GM19043 (cell line): ENCODE data around the gene SPTB.

Experiments used
- ATAC-seq: cut with Tn5 transposase; IDR thresholded peaks from one replicate; pipeline ENCODE4 v1.9.1; 2021; ENCODE audit warnings: low read depth; ENCODE audit not compliant: unreplicated experiment

The SPTB gene

GRCh38 chr14:64757601-64758000 is 122.1 kb downstream of the SPTB start:
- ATAC-seq: no peak

- no peak for ATAC-seq
These were observed 123.0 kb downstream of the SPTB start for GRCh38 chr14:64756712-64757111.

GRCh38 chr14:64755781-64756221 is 123.9 kb downstream of the SPTB start:
- ATAC-seq: no peak

DNA sequence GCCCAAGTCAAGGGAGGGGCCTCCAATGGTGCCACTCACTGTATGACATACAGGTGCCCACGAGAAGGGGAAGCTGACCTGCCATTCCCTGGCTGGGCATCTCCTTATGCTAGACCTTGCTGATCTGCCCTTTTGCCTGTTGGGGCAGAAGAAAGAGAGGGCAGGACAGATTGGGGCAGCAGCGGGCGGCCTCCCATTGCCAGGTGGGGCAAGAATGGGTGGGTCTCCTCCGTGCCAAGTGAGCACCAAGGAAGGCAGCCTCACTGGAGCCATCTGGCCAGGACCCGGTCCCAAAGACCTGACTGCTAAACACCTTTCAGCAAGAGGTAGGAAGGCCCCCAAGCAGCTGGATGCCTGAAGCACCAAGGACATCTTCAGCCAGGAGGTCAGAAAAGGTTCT is 125.0 kb downstream of the SPTB start:
- ATAC-seq: no peak

DNA sequence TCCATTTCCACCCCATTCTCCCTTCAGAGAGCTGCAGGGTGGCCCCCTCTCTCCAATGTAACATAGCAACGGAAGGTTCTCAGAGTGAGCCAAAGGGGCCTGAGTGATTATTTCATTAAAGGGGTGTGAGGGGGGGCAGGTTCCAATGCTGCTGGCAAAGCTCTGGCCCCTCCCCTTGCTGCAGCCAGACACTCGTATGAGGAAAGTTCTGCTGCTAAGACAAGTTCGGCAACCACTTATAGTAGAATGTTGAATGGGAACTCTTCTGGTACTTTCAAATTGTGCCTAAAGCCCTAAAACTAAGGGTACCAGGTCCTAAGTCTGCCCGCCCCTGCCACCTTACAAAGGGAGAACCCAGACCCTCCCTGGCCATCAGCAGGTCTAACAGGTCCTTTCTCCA is 125.7 kb downstream of the SPTB start:
- ATAC-seq: no peak

- ATAC-seq: no peak
These were observed 126.3 kb downstream of the SPTB start for GRCh38 chr14:64753374-64753773.

DNA sequence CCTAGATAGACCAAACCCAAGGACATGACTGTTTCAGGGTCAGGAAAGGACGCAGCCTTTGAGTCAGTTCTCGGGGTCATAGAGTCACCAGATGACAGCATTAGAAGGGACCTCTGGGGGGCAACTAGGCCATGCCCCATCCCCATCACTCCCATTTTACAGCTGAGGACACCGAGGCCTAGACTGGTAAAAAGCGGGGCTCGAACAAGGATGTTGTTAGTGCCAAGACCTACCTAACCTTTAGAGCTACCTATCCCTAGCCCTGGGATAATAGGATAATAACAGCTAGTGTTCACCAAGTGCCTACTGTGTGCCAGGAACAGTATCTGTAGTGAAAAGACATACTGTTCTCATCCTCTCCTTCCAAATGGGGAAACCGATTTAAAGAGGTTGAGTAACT is 126.8 kb downstream of the SPTB start:
- ATAC-seq: no peak

GRCh38 chr14:64748995-64749714 is 130.6 kb downstream of the SPTB start:
- no peak for ATAC-seq

DNA sequence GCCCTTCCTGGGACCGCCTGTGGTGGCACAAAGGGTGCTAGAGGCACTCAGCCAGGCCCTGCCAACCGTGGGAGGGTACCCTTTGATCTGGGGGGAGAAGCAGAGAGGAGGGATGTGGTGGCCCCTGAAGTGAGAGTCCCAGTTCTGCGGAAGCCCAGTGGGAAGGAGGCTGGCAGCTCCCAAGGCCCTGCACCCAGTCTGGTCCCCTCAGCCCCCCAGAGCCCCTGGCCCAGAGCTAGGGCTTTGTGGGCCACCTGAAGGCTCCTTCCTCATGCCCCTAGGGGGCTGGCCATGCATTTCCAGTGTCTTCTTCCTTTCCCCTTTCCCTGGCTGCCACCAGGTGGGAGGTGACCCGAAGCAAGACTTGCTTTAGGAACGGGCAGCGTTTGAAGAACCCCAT is 131.2 kb downstream of the SPTB start:
- ATAC-seq: no peak

DNA sequence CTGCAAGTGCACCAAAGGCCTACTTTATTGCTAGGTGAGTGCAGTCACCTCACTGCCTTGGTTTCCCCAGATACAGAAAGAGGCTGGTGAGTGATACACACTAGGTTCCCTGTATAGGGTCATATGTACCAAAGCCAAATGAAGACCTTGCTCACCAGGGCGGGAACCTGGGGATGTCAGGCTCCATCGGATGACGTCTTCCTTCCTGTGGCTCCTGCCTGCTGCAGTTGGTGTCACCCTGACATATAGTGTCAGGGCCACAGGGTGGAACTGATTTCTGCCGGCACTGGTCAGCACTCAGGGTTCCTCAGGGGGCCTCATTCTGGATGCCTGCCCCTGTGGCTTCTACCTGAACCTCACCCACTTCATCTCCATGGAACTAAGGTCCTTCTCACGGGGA is 132.4 kb downstream of the SPTB start:
- no peak for ATAC-seq

DNA sequence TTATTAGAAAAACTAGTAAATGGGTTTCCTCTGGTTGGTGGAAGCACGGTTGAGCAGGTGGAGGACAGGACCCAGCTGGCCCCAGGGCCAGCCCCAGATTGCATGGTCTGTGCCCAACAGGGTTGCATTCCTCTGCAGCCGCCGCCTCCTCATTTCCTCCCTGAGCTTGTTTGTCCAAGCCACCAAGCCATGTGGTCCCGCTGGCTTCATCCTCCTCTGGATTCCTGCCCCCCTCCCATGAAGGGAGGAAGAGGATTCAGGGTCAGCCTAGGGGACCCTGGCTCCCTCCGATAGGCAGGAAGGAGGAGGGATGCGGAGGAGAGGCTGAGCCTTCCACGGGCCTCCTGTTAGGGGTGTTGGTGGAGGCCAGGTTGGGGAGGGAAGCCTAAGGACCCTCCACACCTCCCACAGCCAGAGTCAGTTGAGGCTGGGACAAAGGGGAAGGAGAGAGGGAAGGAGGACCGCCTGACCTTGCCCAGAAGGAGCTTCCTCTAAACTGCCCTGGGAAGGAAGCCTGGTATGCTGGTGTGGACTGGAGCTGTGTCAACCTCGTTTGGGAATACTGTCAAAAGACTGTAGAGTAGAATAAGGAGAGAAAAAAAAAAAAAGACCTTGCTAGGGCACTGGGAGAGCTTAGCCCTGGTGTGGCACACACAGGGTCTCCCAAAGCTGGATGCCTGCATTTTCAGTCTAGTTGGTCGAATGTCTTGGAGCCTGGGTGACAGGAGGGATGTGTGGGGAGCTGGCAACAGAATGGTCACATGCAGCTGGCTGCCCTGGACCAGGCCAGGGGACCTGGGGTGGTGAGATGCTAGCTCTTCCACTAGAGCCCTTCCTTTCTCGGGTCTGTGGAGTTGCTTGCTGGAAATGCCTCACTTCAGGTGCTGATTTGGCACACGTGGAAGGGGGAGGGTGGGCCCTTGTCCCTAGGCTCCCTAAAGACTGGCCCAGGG is 133.1 kb downstream of the SPTB start:
- ATAC-seq: no peak

DNA sequence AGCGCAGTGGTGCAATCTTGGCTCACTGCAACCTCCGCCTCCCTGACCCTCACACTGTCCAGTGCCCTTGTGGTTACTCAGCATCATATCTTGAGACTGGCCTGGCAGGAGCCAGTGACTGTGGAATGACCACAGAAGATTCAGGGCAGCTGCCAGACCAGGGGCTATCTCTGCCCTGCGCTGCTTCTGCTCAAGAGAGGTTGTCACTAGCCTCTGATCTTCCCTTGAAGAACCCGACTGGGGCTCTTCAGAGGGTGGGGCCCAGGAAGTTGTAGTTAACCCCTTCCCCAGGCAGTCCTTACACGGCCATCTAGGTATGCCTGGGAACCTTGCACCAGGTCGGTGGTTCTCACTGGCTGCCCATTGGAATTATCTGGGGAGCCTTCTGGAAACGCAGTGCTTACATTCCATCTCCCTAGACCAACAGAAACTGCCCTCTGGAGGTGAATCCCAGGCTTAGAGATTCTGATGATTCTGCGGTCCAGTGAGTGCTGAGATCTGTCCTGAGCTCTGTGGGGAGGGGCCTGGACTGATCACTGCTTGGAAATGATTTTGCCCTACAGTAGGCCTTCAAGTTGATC is 134.1 kb downstream of the SPTB start:
- ATAC-seq: no peak

DNA sequence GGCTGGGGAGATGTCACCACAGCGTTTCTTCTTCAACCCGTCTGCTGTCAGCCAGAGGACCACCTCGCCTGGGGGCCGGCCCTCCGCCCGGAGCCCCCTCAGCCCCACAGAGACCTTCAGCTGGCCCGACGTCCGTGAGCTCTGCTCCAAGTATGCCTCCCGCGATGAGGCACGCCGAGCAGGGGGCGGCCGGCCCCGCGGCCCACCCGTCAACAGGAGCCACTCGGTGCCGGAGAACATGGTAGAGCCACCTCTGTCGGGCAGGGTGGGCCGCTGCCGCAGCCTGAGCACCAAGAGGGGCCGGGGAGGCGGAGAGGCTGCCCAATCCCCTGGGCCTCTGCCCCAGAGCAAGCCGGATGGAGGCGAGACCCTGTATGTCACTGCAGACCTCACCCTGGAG is 136.6 kb downstream of the SPTB start:
- no peak for ATAC-seq

DNA sequence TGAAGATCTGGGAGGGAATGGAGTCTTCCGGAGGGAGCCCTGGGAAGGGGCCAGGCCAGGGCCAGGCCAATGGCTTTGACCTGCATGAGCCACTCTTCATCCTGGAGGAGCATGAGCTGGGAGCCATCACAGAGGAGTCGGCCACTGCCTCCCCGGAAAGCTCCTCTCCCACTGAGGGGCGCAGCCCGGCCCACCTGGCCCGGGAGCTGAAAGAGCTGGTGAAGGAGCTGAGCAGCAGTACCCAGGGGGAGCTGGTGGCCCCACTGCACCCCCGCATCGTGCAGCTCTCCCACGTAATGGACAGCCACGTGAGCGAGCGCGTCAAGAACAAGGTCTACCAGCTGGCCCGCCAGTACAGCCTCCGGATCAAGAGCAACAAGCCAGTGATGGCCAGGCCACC is 137.7 kb downstream of the SPTB start:
- no peak for ATAC-seq

- ATAC-seq: no peak
These were observed 138.5 kb downstream of the SPTB start for GRCh38 chr14:64741200-64741599.

- ATAC-seq: no peak
These were observed 141.4 kb downstream of the SPTB start for GRCh38 chr14:64738281-64738804.

GRCh38 chr14:64737391-64738280 is 142.1 kb downstream of the SPTB start:
- ATAC-seq: no peak

GRCh38 chr14:64736271-64737169 is 143.2 kb downstream of the SPTB start:
- no peak for ATAC-seq

DNA sequence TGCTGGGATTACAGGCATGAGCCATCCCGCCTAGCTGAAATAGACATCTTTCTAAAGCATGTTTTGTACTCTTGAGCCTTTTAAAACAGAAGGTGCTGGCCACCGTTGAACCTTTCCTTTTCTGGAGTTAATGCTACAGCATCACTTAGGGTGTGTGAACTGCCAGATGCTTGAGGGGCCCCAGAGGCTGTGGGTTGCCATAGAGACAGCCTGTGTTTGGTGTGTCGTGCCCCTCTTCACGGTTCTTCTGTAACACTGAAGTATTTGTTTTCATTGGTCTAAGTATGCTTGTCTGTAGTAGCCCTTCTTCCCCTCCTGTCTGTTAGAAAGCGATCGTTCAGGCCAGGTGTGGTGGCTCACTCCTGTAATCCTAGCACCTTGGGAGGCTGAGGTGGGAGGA is 144.7 kb downstream of the SPTB start:
- ATAC-seq: no peak
